PC-9 (cell line): ENCODE measurements around the gene PPIL4.

Experiments used
- EZH2 ChIP-seq: fragments of 200-600 bp; sonication (generic); IDR thresholded peaks from 2 replicates; pipeline ENCODE4 v1.8.0; 2017; ENCODE audit warnings: antibody characterized with exemption, low read depth
- TF ChIP-seq, protein P1 (sequence below): fragments of 200-600 bp; sonication (generic); conservative IDR thresholded peaks from 2 replicates; pipeline ENCODE4 v1.6.1; 2017; ENCODE audit warnings: mixed run types, antibody characterized with exemption, mild to moderate bottlenecking, moderate library complexity

DNA sequence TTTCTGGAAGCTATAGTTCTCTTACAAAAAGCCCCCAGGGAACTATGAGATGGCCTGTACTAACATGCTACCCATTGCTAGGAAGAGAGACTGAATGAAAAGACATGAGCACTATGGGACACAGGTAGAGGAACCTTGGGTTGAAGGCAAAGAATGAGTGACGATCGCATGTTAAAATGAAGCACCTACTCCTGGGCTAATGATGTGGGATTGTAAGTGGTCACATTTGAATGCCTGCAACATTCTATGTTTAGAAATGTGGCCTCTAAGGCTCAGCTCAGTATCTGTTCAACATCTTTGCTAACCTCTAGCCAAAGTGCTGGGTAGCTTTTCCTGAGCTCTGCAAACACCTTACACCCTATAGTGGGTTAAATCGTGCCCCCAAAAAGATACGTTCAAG lies 55.9 kb downstream of the PPIL4 start:
- TF ChIP-seq, protein P1, sequence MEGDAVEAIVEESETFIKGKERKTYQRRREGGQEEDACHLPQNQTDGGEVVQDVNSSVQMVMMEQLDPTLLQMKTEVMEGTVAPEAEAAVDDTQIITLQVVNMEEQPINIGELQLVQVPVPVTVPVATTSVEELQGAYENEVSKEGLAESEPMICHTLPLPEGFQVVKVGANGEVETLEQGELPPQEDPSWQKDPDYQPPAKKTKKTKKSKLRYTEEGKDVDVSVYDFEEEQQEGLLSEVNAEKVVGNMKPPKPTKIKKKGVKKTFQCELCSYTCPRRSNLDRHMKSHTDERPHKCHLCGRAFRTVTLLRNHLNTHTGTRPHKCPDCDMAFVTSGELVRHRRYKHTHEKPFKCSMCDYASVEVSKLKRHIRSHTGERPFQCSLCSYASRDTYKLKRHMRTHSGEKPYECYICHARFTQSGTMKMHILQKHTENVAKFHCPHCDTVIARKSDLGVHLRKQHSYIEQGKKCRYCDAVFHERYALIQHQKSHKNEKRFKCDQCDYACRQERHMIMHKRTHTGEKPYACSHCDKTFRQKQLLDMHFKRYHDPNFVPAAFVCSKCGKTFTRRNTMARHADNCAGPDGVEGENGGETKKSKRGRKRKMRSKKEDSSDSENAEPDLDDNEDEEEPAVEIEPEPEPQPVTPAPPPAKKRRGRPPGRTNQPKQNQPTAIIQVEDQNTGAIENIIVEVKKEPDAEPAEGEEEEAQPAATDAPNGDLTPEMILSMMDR, result no peak
- no peak for TF ChIP-seq EZH2
